NCI-H1105 treated with DMSO at 0.1 percent for 48 hours (cell line): Measurements from ENCODE around the gene SELENOP.
A peak's percentile ranks its signal among the peaks of the same experiment; 100 is the strongest.
"Not testable (repeated sequence)": the region's sequence is repeated elsewhere in the genome, so short reads cannot be mapped to it uniquely, and the experiment has no call there.

Experiments
- DNase-seq: peaks from one replicate; lab custom pipeline; 2025; lab: John Stamatoyannopoulos, UW

Gene SELENOP

GRCh38 chr5:42811591-42812446, at the start of gene SELENOP:
Gene SELENOP (minus strand): TSS chr5:42811892. CDS start chr5:42808353, 3,539 bp downstream.
- peak; percentile 90 for DNase-seq

- no peak for DNase-seq
Observed at GRCh38 chr5:42858687-42859086, 47.0 kb upstream of the SELENOP start.

GRCh38 chr5:42858031-42858643, 46.4 kb upstream of the SELENOP start:
- no peak for DNase-seq

GRCh38 chr5:42855811-42856210, 44.1 kb upstream of the SELENOP start:
- DNase-seq, result no peak

GRCh38 chr5:42855386-42855785, 43.7 kb upstream of the SELENOP start:
- no peak for DNase-seq

- no peak for DNase-seq
Observed at GRCh38 chr5:42854795-42855194, 43.1 kb upstream of the SELENOP start.

GRCh38 chr5:42852826-42853225, 41.1 kb upstream of the SELENOP start:
- DNase-seq, result no peak

GRCh38 chr5:42851481-42851880, 39.8 kb upstream of the SELENOP start:
- no peak for DNase-seq

- no peak for DNase-seq
Observed at GRCh38 chr5:42848545-42848944, 36.9 kb upstream of the SELENOP start.

- DNase-seq, result not testable (repeated sequence)
Observed at GRCh38 chr5:42844408-42844807, 32.7 kb upstream of the SELENOP start.

GRCh38 chr5:42843675-42844292, 32.1 kb upstream of the SELENOP start:
- no peak for DNase-seq

GRCh38 chr5:42842921-42843641, 31.4 kb upstream of the SELENOP start:
- DNase-seq, result no peak

GRCh38 chr5:42840842-42841567, 29.3 kb upstream of the SELENOP start:
- no peak for DNase-seq

GRCh38 chr5:42840269-42840668, 28.6 kb upstream of the SELENOP start:
- DNase-seq, result peak; percentile 32

GRCh38 chr5:42839196-42839595, 27.5 kb upstream of the SELENOP start:
- DNase-seq, result no peak

GRCh38 chr5:42837601-42838000, 25.9 kb upstream of the SELENOP start:
- no peak for DNase-seq

GRCh38 chr5:42836070-42836769, 24.5 kb upstream of the SELENOP start:
- no peak for DNase-seq

- no peak for DNase-seq
Observed at GRCh38 chr5:42832060-42832459, 20.4 kb upstream of the SELENOP start.

- no peak for DNase-seq
Observed at GRCh38 chr5:42830924-42831323, 19.2 kb upstream of the SELENOP start.

- no peak for DNase-seq
Observed at GRCh38 chr5:42828671-42829070, 17.0 kb upstream of the SELENOP start.
